ENCODE results near the gene ZNF678.

ZNF678 gene

DNA sequence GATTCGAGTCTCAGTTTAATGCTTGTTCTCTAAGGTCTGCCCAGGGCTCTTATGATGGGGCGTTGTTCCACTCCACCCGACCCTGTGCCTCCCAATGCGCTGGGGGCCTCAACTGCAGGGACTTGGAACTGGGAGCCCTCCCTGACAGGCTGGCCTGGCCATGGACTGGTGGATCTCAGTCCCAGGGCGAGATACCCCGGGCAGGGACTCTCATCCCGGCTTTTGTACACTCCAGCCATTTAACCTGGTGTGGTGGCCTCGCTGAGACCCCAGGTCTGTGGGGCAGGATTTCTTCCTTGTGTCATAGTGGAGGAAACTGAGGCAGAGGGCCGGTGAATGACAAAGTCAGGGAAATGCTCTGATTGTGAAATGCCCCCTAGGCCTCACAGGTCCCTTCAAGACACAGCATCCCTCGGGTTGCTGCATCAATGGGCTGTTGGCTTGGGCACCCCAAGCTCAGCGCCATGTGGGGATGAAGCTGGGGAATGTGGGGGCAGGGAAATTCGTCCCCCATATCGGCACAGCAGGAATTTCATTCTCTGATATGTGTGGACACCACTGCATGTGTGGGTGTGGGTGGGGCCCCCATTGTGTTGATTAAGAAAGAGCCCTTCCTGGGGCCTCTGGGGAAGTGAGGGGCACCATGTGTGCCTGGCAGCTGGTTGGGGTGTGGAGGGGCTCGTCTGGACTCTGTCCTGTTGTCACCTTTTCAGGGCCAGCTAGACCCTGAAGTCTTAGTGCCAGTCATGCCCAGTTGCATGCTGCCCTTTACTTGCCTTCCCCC is 19.9 kb upstream of the ZNF678 start:
- no peak overlapping the region for H3K4me2 ChIP-seq (ENCODE audit: low read length)
- H3K79me2 ChIP-seq (ENCODE audit: insufficient read depth, low read length), result no peaks in the 10 kb centered on the region
- no peaks in the 10 kb centered on the region for H3F3A ChIP-seq (ENCODE audit: insufficient read depth, low read length)
- H2AFZ ChIP-seq (ENCODE audit: low read length), result no peak overlapping the region; the same call in 1 of the 2 replicates
- H3K27ac ChIP-seq (ENCODE audit: low read depth, low read length, poor library complexity, severe bottlenecking), result no peak overlapping the region
- H3K27me3 ChIP-seq (ENCODE audit: insufficient read depth, low read length), result no peaks in the 10 kb centered on the region
- H3K4me1 ChIP-seq (ENCODE audit: insufficient read depth, low read length, severe bottlenecking), result no peaks in the 10 kb centered on the region
- no peaks in the 10 kb centered on the region for H3K9me3 ChIP-seq (ENCODE audit: low read length)
- H3K9me2 ChIP-seq (ENCODE audit: low read depth, low read length), result no peaks in the 10 kb centered on the region
- H4K20me1 ChIP-seq (ENCODE audit: insufficient read depth, low read length), result no peaks in the 10 kb centered on the region
- no peak overlapping the region for H3K4me3 ChIP-seq (ENCODE audit: low read depth, low read length, poor library complexity, severe bottlenecking)
- no peak for TF ChIP-seq EZH2 (IDR thresholded peaks at IDR 0.05; ENCODE audit: borderline replicate concordance, low read length)
- TF ChIP-seq, protein P1, sequence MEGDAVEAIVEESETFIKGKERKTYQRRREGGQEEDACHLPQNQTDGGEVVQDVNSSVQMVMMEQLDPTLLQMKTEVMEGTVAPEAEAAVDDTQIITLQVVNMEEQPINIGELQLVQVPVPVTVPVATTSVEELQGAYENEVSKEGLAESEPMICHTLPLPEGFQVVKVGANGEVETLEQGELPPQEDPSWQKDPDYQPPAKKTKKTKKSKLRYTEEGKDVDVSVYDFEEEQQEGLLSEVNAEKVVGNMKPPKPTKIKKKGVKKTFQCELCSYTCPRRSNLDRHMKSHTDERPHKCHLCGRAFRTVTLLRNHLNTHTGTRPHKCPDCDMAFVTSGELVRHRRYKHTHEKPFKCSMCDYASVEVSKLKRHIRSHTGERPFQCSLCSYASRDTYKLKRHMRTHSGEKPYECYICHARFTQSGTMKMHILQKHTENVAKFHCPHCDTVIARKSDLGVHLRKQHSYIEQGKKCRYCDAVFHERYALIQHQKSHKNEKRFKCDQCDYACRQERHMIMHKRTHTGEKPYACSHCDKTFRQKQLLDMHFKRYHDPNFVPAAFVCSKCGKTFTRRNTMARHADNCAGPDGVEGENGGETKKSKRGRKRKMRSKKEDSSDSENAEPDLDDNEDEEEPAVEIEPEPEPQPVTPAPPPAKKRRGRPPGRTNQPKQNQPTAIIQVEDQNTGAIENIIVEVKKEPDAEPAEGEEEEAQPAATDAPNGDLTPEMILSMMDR (IDR thresholded peaks at IDR 0.05; ENCODE audit: low read length), result no peak
- no peak overlapping the region for H3K9ac ChIP-seq (ENCODE audit: low read length)
- no peaks in the 10 kb centered on the region for H3K36me3 ChIP-seq (ENCODE audit: insufficient read depth, low read length)

DNA sequence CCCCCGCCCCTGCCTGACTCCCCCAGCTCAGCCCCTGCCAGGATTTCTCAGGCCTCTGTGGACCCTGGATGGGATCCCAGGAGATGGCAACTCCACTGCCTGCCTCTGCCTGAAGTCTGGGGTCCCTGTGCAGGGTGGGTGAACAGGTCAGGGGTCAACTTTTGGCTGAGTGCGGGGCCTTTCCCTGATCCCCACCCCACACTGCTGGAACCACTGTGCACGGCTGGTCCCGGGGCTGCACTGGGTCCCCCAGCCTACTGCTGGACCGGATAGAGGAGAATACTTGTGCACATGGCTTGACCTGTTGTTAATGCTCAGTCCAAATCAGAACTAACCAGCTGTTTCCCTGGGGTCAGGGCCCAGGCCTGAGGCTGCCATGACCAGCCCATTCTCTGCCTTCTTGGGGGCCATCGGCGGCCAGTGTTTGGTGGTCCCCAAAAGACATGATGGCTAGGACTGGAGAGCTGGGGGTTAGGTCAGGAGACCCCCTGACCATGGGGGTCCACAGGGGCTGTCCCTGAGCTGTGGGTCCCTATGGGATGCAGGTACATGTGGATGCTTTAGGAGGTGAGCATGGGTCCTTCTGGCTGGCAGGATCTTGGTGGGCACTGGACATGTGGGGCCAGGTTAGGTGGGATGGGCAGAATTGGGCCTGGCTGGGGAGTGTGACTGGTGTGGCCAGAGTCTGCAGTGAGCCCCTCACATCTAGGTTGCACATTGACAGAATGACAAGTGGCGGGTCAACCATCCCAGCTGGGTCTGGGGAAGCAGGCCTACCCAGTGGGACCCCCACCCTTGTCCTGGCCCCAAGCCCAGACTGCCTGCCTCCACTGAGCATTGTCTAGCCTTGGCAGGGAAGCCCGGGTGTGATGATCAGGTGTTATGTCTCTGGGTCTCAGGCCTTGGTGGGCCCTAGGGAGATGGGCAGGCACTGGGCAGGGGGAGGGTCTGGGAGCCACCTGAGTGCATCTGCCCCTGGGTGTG is 19.0 kb upstream of the ZNF678 start:
- Histone ChIP-seq H3K4me1 (ENCODE audit: insufficient read depth, low read length, severe bottlenecking) (no peaks in the 10 kb centered on the region), H3K4me3 (ENCODE audit: low read depth, low read length, poor library complexity, severe bottlenecking) (no peak overlapping the region), H3K27ac (ENCODE audit: low read depth, low read length, poor library complexity, severe bottlenecking) (no peak overlapping the region), H3K27me3 (ENCODE audit: insufficient read depth, low read length) (no peaks in the 10 kb centered on the region), H3K36me3 (ENCODE audit: insufficient read depth, low read length) (no peaks in the 10 kb centered on the region), H3K9me3 (ENCODE audit: low read length) (no peaks in the 10 kb centered on the region), H3K79me2 (ENCODE audit: insufficient read depth, low read length) (no peaks in the 10 kb centered on the region), H3K9ac (ENCODE audit: low read length) (no peak overlapping the region), H2AFZ (ENCODE audit: low read length) (no peak overlapping the region), H3F3A (ENCODE audit: insufficient read depth, low read length) (no peaks in the 10 kb centered on the region), H3K4me2 (ENCODE audit: low read length) (no peak overlapping the region), H4K20me1 (ENCODE audit: insufficient read depth, low read length) (no peaks in the 10 kb centered on the region), H3K9me2 (ENCODE audit: low read depth, low read length) (no peaks in the 10 kb centered on the region)
- TF ChIP-seq, protein P1 (IDR thresholded peaks at IDR 0.05; ENCODE audit: low read length), result no peak
- TF ChIP-seq EZH2 (IDR thresholded peaks at IDR 0.05; ENCODE audit: borderline replicate concordance, low read length), result no peak

DNA sequence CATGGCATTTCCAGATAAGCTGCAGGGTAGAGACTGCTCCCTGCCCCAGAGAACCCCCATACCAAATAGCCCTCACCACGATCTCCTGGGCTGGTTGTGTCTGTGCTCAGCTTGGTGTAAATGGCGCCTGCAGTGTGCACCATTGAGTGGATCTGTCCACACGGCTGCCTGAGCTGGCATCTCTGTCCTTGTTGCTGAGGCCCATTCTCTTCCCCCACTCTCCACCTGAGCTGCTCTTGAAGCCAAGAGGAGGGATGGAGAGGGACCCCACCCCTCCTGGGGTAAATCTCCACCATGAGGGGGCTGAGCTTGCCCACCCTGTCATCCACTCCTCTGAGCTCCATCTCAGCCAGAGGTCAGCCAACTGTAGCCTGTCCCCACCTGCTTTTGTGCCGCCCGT is 18.0 kb upstream of the ZNF678 start:
- Histone ChIP-seq H3F3A (ENCODE audit: insufficient read depth, low read length) (no peaks in the 10 kb centered on the region), H3K27me3 (ENCODE audit: insufficient read depth, low read length) (no peaks in the 10 kb centered on the region), H3K27ac (ENCODE audit: low read depth, low read length, poor library complexity, severe bottlenecking) (no peak overlapping the region), H3K36me3 (ENCODE audit: insufficient read depth, low read length) (no peaks in the 10 kb centered on the region), H4K20me1 (ENCODE audit: insufficient read depth, low read length) (no peaks in the 10 kb centered on the region), H3K9ac (ENCODE audit: low read length) (no peak overlapping the region), H3K9me3 (ENCODE audit: low read length) (no peaks in the 10 kb centered on the region), H3K79me2 (ENCODE audit: insufficient read depth, low read length) (no peaks in the 10 kb centered on the region), H3K4me3 (ENCODE audit: low read depth, low read length, poor library complexity, severe bottlenecking) (no peak overlapping the region), H3K4me1 (ENCODE audit: insufficient read depth, low read length, severe bottlenecking) (no peaks in the 10 kb centered on the region), H2AFZ (ENCODE audit: low read length) (no peak overlapping the region), H3K4me2 (ENCODE audit: low read length) (no peak overlapping the region), H3K9me2 (ENCODE audit: low read depth, low read length) (no peaks in the 10 kb centered on the region)
- TF ChIP-seq EZH2 (IDR thresholded peaks at IDR 0.05; ENCODE audit: borderline replicate concordance, low read length), result no peak
- TF ChIP-seq, protein P1 (IDR thresholded peaks at IDR 0.05; ENCODE audit: low read length), result no peak

All from OCI-LY1 (cell line).